GM21786 (cell line): ENCODE data around the gene RXRA.

Source experiments
- ATAC-seq: cut with Tn5 transposase; IDR thresholded peaks from one replicate; pipeline ENCODE4 v1.9.1; 2021; ENCODE audit not compliant: unreplicated experiment

RXRA gene

GRCh38 chr9:134412298-134412711 lies 86.0 kb downstream of the RXRA start:
- ATAC-seq: no peak

GRCh38 chr9:134413112-134413715 lies 87.0 kb downstream of the RXRA start:
- no peak for ATAC-seq

- ATAC-seq: no peak
These were observed 87.8 kb downstream of the RXRA start for GRCh38 chr9:134413890-134414623.

GRCh38 chr9:134414900-134415425 lies 88.7 kb downstream of the RXRA start:
- no peak for ATAC-seq

GRCh38 chr9:134416385-134417015 lies 90.2 kb downstream of the RXRA start:
- no peak for ATAC-seq

GRCh38 chr9:134418354-134418753 lies 92.1 kb downstream of the RXRA start:
- no peak for ATAC-seq

- ATAC-seq: no peak
These were observed 92.9 kb downstream of the RXRA start for GRCh38 chr9:134419000-134419683.

- ATAC-seq: no peak
These were observed 93.4 kb downstream of the RXRA start for GRCh38 chr9:134419684-134420076.

- no peak for ATAC-seq
These were observed 94.1 kb downstream of the RXRA start for GRCh38 chr9:134420281-134420845.

- ATAC-seq: no peak
These were observed 94.7 kb downstream of the RXRA start for GRCh38 chr9:134420974-134421432.

GRCh38 chr9:134421888-134422287 lies 95.6 kb downstream of the RXRA start:
- ATAC-seq: no peak

- ATAC-seq: no peak
These were observed 96.2 kb downstream of the RXRA start for GRCh38 chr9:134422301-134423090.

- no peak for ATAC-seq
These were observed 96.9 kb downstream of the RXRA start for GRCh38 chr9:134423166-134423565.

- no peak for ATAC-seq
These were observed 97.5 kb downstream of the RXRA start for GRCh38 chr9:134423749-134424148.

GRCh38 chr9:134424818-134425217 lies 98.6 kb downstream of the RXRA start:
- ATAC-seq: no peak

GRCh38 chr9:134425401-134425800 lies 99.1 kb downstream of the RXRA start:
- ATAC-seq: no peak

- no peak for ATAC-seq
These were observed 99.6 kb downstream of the RXRA start for GRCh38 chr9:134425812-134426211.

- ATAC-seq: no peak
These were observed 100.2 kb downstream of the RXRA start for GRCh38 chr9:134426436-134426835.

GRCh38 chr9:134427153-134427782 lies 101.0 kb downstream of the RXRA start:
- ATAC-seq: no peak

GRCh38 chr9:134428559-134428958 lies 102.3 kb downstream of the RXRA start:
- ATAC-seq: no peak
